GM12878 (cell line): ENCODE results near the gene HDAC9. TPM values are rescaled to one million over a fixed set of nuclear protein-coding genes. Genes with fewer than 3 reads are reported as not detected.

Experiments
- ATAC-seq: fragments of 200-7000 bp; cut with Tn5 transposase; 3 replicates; pipeline ENCODE4 v1.9.1; 2020; ENCODE audit warnings: mild to moderate bottlenecking, moderate library complexity
- BruUV-seq: library from RNA; stranded (reverse); fragments of 400-500 nt; replicated peaks from 2 replicates; lab custom pipeline; 2021; lab: Mats Ljungman, UMichigan
- CTCF ChIA-PET: fragments of 300-600 bp; sonication (Branson Sonifier 250); formaldehyde crosslinking; extraction: SDS; loops from one replicate; lab custom pipeline; 2021; ENCODE audit warnings: inconsistent platforms; lab: Yijun Ruan, JAX
- POLR2A ChIA-PET: fragments of 350-600 bp; formaldehyde crosslinking; extraction: SDS; loops from one replicate; lab custom pipeline; 2021; ENCODE audit warnings: inconsistent platforms; lab: Charles Lee
- RAD21 ChIA-PET: fragments of 300-600 bp; sonication (Branson Sonifier 250); formaldehyde crosslinking; loops from one replicate; lab custom pipeline; 2023; ENCODE audit warnings: antibody characterized with exemption; ENCODE audit not compliant: unreplicated experiment; lab: Charles Lee
- SMC1A ChIA-PET: fragments of 300-600 bp; sonication (Branson Sonifier 250); formaldehyde crosslinking; loops from one replicate; lab custom pipeline; 2023; ENCODE audit not compliant: unreplicated experiment, uncharacterized antibody; lab: Charles Lee
- DNase-seq: peaks from one replicate; pipeline ENCODE4 v3.0.0-alpha.2; 2011; ENCODE audit warnings: low read depth, low spot score
- FAIRE-seq: peaks from 3 replicates; lab custom pipeline; 2011; peaks lifted over from hg19 to GRCh38; lab: Jason Lieb, UNC
- H2AFZ ChIP-seq: 2 replicates; pipeline ENCODE4 v1.6.0; 2011; ENCODE audit warnings: low read depth, low read length, control low read depth; ENCODE audit not compliant: control insufficient read depth
- H3K27ac ChIP-seq: 2 replicates; pipeline ENCODE4 v1.5.1; 2011; ENCODE audit warnings: control low read depth; ENCODE audit not compliant: control insufficient read depth, insufficient read depth
- H3K27me3 ChIP-seq, 2 experiments: replicated peaks in 1 of 2; 2 replicates each; pipeline versions ENCODE4 v1.6.0 to v1.6.1; 2011; ENCODE audit warnings: low read length in 1 of 2; ENCODE audit not compliant: control insufficient read depth in 2 of 2, insufficient read depth in 2 of 2
- H3K36me3 ChIP-seq, 2 experiments: 2 replicates each; pipeline ENCODE4 v1.5.1; 2011; ENCODE audit warnings: low read length in 1 of 2; ENCODE audit not compliant: control insufficient read depth in 2 of 2, insufficient read depth in 2 of 2
- H3K4me1 ChIP-seq: 2 replicates; pipeline ENCODE4 v1.6.1; 2011; ENCODE audit warnings: mild to moderate bottlenecking, low read length, moderate library complexity, mixed read lengths; ENCODE audit not compliant: control insufficient read depth, insufficient read depth
- H3K4me2 ChIP-seq: 2 replicates; pipeline ENCODE4 v1.6.0; 2011; ENCODE audit warnings: control low read depth; ENCODE audit not compliant: control insufficient read depth, insufficient read depth
- H3K4me3 ChIP-seq: fragments of 200-600 bp; sonication (generic); 2 replicates; pipeline ENCODE4 v1.5.1; 2016
- H3K79me2 ChIP-seq: 2 replicates; pipeline ENCODE4 v1.6.0; 2011; ENCODE audit warnings: low read length; ENCODE audit not compliant: control insufficient read depth, insufficient read depth
- H3K9ac ChIP-seq: 2 replicates; pipeline ENCODE4 v1.8.0; 2011; ENCODE audit warnings: low read length, control low read depth, mixed read lengths; ENCODE audit not compliant: control insufficient read depth, insufficient read depth
- H3K9me3 ChIP-seq: replicated peaks from 3 replicates; pipeline ENCODE4 v1.5.1; 2011; ENCODE audit warnings: mild to moderate bottlenecking, low read length; ENCODE audit not compliant: control insufficient read depth, insufficient read depth
- H4K20me1 ChIP-seq: 2 replicates; pipeline ENCODE4 v1.6.0; 2011; ENCODE audit not compliant: control insufficient read depth, insufficient read depth
- DPF2 ChIP-seq: fragments of 450-650 bp; IDR thresholded peaks from 2 replicates; pipeline ENCODE4 v1.6.1; 2017; ENCODE audit warnings: mild to moderate bottlenecking
- IKZF2 ChIP-seq, 2 experiments: fragments of 450-650 bp; IDR thresholded peaks; 2 replicates each; pipeline ENCODE4 v1.6.1; 2017; ENCODE audit warnings: mild to moderate bottlenecking in 2 of 2, moderate library complexity in 2 of 2
- JUND ChIP-seq: IDR thresholded peaks from 2 replicates; pipeline ENCODE4 v1.6.1; 2012; ENCODE audit warnings: low read depth, mild to moderate bottlenecking, low read length, improper control_type of control experiment, moderate library complexity
- MTA3 ChIP-seq: IDR thresholded peaks from 2 replicates; pipeline ENCODE4 v1.6.1; 2012; ENCODE audit warnings: low read length, inconsistent platforms, borderline replicate concordance
- NFYA ChIP-seq: IDR thresholded peaks from 2 replicates; pipeline ENCODE4 v1.6.1; 2011; ENCODE audit warnings: low read depth, mild to moderate bottlenecking, low read length, improper control_type of control experiment, borderline replicate concordance
- PAX8 ChIP-seq: fragments of 450-650 bp; IDR thresholded peaks from 2 replicates; pipeline ENCODE4 v1.6.1; 2017; ENCODE audit warnings: mild to moderate bottlenecking, moderate library complexity
- POLR2AphosphoS5 ChIP-seq: IDR thresholded peaks from 2 replicates; pipeline ENCODE4 v1.6.1; 2011; ENCODE audit warnings: mild to moderate bottlenecking, low read length, inconsistent platforms
- SMAD5 ChIP-seq: IDR thresholded peaks from 2 replicates; pipeline ENCODE4 v1.6.1; 2016; ENCODE audit warnings: antibody characterized with exemption, low read depth
- SMC3 ChIP-seq: IDR thresholded peaks from 2 replicates; pipeline ENCODE4 v1.6.1; 2011; ENCODE audit warnings: low read length, improper control_type of control experiment, borderline replicate concordance
- SREBF2 ChIP-seq: IDR thresholded peaks from 2 replicates; pipeline ENCODE4 v1.6.1; 2012; ENCODE audit warnings: mild to moderate bottlenecking, low read length
- TARDBP ChIP-seq: IDR thresholded peaks from 2 replicates; pipeline ENCODE4 v1.6.1; 2016; ENCODE audit warnings: borderline replicate concordance
- WGBS: methylation state at CpG from one replicate; pipeline ENCODE4 v1.1.6; 2016; ENCODE audit warnings: low lambda C conversion rate; ENCODE audit not compliant: insufficient replicate concordance, insufficient coverage; ENCODE audit errors: missing lambda C conversion rate; 5-methylcytosine and 5-hydroxymethylcytosine counted together
- in situ Hi-C: fragments of 300-500 bp; cut with MboI; formaldehyde crosslinking; loops from 9 replicates; pipeline ENCODE4 v1.14.3; 2018; ENCODE audit warnings: mixed read lengths
- intact Hi-C: fragments of 100-400 bp; cut with micrococcal nuclease; formaldehyde crosslinking; loops from one replicate; pipeline ENCODE4 v1.14.2; 2022; ENCODE audit not compliant: unreplicated experiment
- polyA plus RNA-seq, 11 experiments: library from polyadenylated mRNA; depleted of rRNA in 4 of 11; unstranded in 6 of 11; stranded (reverse) in 5 of 11; fragments of >200 nt; fragmentation: Nextera tagmentation in 4 of 11; fragmentation: Illumina TruSeq in 1 of 11; extraction: Ambion mirVana in 4 of 11; extraction: Trizol in 1 of 11; gene quantifications; 1 replicate in 1 of 11; 2 replicates in 10 of 11; pipeline versions ENCODE4 v1.2.1 to v1.2.3, GENCODE V29; 2011 to 2016; ENCODE audit warnings: inconsistent platforms in 2 of 11, missing spikeins in 2 of 11, low read depth in 1 of 11
- total RNA-seq, 4 experiments: library from RNA; depleted of rRNA in 3 of 4; stranded (reverse); fragments of >200 nt in 3 of 4; fragmentation: Illumina TruSeq in 1 of 4; extraction: Trizol in 1 of 4; gene quantifications; 2 replicates each; pipeline versions ENCODE4 v1.2.1 to v1.2.3, GENCODE V29; 2013 to 2021
- TF ChIP-seq, protein P1 (sequence below): IDR thresholded peaks from 2 replicates; pipeline ENCODE4 v1.6.1; 2012; ENCODE audit warnings: low read length, inconsistent platforms

The HDAC9 gene
- total and polyA plus RNA-seq, 10 of the 15 experiments (the other 5 are each of a cell fraction or from before 2014, with no cell fraction given) = 0.73 to 12.8 (median 0.92) TPM

DNA sequence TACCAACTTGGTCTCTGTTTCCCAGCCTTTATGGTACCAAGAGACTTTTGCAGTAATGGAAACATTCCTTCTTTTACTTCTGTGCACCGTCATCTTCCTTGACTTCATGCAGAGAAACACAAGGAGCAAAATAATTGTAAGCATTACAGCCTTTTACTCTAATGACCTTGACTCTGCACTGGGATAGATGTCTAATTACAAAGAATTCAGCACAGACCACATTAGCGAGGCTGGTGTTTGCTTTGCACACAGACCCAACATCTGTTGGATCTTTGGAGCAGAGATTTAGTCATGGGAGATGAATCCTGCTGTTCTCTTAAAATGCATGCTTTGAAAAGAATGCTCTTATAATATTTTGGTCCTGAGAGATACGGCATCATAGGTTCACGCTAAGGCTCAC lies 360.2 kb downstream of the HDAC9 start:
- Histone ChIP-seq H3K4me1 (no peaks in the 10 kb centered on the region), H2AFZ (no peak overlapping the region), H3K36me3 (no peaks in the 10 kb centered on the region), H3K9me3 (no peaks in the 10 kb centered on the region; the same call in 2 of the 3 replicates), H3K4me3 (no peak overlapping the region), H3K27ac (no peak overlapping the region), H4K20me1 (no peaks in the 10 kb centered on the region), H3K79me2 (no peaks in the 10 kb centered on the region), H3K27me3 (no peaks in the 10 kb centered on the region), H3K9ac (no peak overlapping the region), H3K4me2 (no peak overlapping the region)
- ChIA-PET POLR2A (no interaction called here), CTCF (no interaction called here), RAD21 (no interaction called here), SMC1A (no interaction called here)
- DNase-seq (no peak), ATAC-seq (no peak), FAIRE-seq (no peak)
- intact Hi-C loops (no loop called here), in situ Hi-C loops (no loop called here)
- TF ChIP-seq MTA3 (no peak), SMAD5 (no peak), SREBF2 (no peak), JUND (no peak), DPF2 (no peak), PAX8 (no peak), TARDBP (no peak), IKZF2 (IDR thresholded peaks at IDR 0.05) (no peak), POLR2AphosphoS5 (no peak), NFYA (no peak), SMC3 (no peak)
- TF ChIP-seq, protein P1, sequence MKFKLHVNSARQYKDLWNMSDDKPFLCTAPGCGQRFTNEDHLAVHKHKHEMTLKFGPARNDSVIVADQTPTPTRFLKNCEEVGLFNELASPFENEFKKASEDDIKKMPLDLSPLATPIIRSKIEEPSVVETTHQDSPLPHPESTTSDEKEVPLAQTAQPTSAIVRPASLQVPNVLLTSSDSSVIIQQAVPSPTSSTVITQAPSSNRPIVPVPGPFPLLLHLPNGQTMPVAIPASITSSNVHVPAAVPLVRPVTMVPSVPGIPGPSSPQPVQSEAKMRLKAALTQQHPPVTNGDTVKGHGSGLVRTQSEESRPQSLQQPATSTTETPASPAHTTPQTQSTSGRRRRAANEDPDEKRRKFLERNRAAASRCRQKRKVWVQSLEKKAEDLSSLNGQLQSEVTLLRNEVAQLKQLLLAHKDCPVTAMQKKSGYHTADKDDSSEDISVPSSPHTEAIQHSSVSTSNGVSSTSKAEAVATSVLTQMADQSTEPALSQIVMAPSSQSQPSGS = no peak
- no TSS peak for BruUV-seq
- WGBS = 61% methylated on average over 4 of the region's 4 CpGs
